KMS-11 (cell line): ENCODE data around the gene H2BW2.
"Not testable (repeated sequence)": the region's sequence is repeated elsewhere in the genome, so short reads cannot be mapped to it uniquely, and the experiment has no call there.

Experiments
- H2AFZ ChIP-seq: fragments of 200-600 bp; sonication (generic); 2 replicates; pipeline ENCODE4 v1.6.1; 2016; ENCODE audit warnings: antibody characterized with exemption, mixed run types, low read depth
- H3K27ac ChIP-seq: fragments of 200-600 bp; sonication (generic); 2 replicates; pipeline ENCODE4 v1.6.1; 2016; ENCODE audit warnings: mild to moderate bottlenecking, mixed run types
- H3K27me3 ChIP-seq: fragments of 200-600 bp; sonication (generic); 2 replicates; pipeline ENCODE4 v1.6.1; 2017; ENCODE audit warnings: mild to moderate bottlenecking, low read depth, mixed run types, moderate library complexity; ENCODE audit not compliant: insufficient read depth
- H3K36me3 ChIP-seq: fragments of 200-600 bp; sonication (generic); 2 replicates; pipeline ENCODE4 v1.6.1; 2017; ENCODE audit warnings: mild to moderate bottlenecking, mixed run types; ENCODE audit not compliant: insufficient read depth
- H3K4me1 ChIP-seq: fragments of 200-600 bp; sonication (generic); 2 replicates; pipeline ENCODE4 v1.6.1; 2016; ENCODE audit warnings: mild to moderate bottlenecking, low read depth, mixed run types; ENCODE audit not compliant: poor library complexity, severe bottlenecking
- H3K4me2 ChIP-seq: fragments of 200-600 bp; sonication (generic); 2 replicates; pipeline ENCODE4 v1.7.0; 2016; ENCODE audit warnings: mild to moderate bottlenecking, mixed run types
- H3K4me3 ChIP-seq: fragments of 200-600 bp; sonication (generic); IDR thresholded peaks from 2 replicates; pipeline ENCODE4 v1.6.1; 2017; ENCODE audit warnings: low read depth, low read length, mixed read lengths; ENCODE audit not compliant: insufficient read depth
- H3K79me2 ChIP-seq: fragments of 200-600 bp; sonication (generic); 2 replicates; pipeline ENCODE4 v1.6.1; 2016; ENCODE audit warnings: low read depth, mixed run types; ENCODE audit not compliant: insufficient read depth
- H3K9ac ChIP-seq: fragments of 200-600 bp; sonication (generic); 2 replicates; pipeline ENCODE4 v1.6.1; 2016; ENCODE audit warnings: mild to moderate bottlenecking, mixed run types
- H4K20me1 ChIP-seq: fragments of 200-600 bp; sonication (generic); 2 replicates; pipeline ENCODE4 v1.6.1; 2016; ENCODE audit warnings: mild to moderate bottlenecking, mixed run types; ENCODE audit not compliant: insufficient read depth
- CTCF ChIP-seq: fragments of 200-600 bp; sonication (generic); conservative IDR thresholded peaks from 2 replicates; pipeline ENCODE4 v1.6.1; 2017; ENCODE audit warnings: low read depth, mild to moderate bottlenecking, antibody characterized with exemption, low read length, moderate library complexity, mixed read lengths

Gene H2BW2

GRCh38 chrX:104047171-104047570, 7.4 kb downstream of the H2BW2 start:
- Histone ChIP-seq H3K4me3 (no peak overlapping the region), H3K27me3 (no peaks in the 10 kb centered on the region), H2AFZ (no peak overlapping the region), H3K4me2 (no peak overlapping the region), H3K27ac (no peak overlapping the region), H3K9ac (no peak overlapping the region), H3K4me1 (no peaks in the 10 kb centered on the region), H3K79me2 (no peaks in the 10 kb centered on the region), H3K36me3 (no peaks in the 10 kb centered on the region), H4K20me1 (no peaks in the 10 kb centered on the region)
- no peak for TF ChIP-seq CTCF

GRCh38 chrX:104054956-104055355, 15.2 kb downstream of the H2BW2 start:
- H3K4me1 ChIP-seq, H3K27ac ChIP-seq, H3K9ac ChIP-seq, H3K4me3 ChIP-seq, H3K36me3 ChIP-seq, H3K27me3 ChIP-seq, H4K20me1 ChIP-seq, H3K79me2 ChIP-seq, H2AFZ ChIP-seq, H3K4me2 ChIP-seq: not testable (repeated sequence)

- not testable (repeated sequence) for H3K27me3 ChIP-seq, H3K36me3 ChIP-seq, H2AFZ ChIP-seq, H3K27ac ChIP-seq, H3K79me2 ChIP-seq, H3K9ac ChIP-seq, H3K4me2 ChIP-seq, H4K20me1 ChIP-seq, H3K4me1 ChIP-seq, H3K4me3 ChIP-seq
Observed at GRCh38 chrX:104062636-104063035, 22.9 kb downstream of the H2BW2 start.

GRCh38 chrX:104075778-104076445, 36.2 kb downstream of the H2BW2 start, which contains the start of gene TMSB15C:
Gene TMSB15C (minus strand): TSS chrX:104076236.
- not testable (repeated sequence) for H3K36me3 ChIP-seq, H3K27me3 ChIP-seq, H3K27ac ChIP-seq, H4K20me1 ChIP-seq, H3K4me1 ChIP-seq, H3K4me2 ChIP-seq, H3K4me3 ChIP-seq, H3K9ac ChIP-seq, H2AFZ ChIP-seq, H3K79me2 ChIP-seq

- not testable (repeated sequence) for H2AFZ ChIP-seq, H4K20me1 ChIP-seq, H3K79me2 ChIP-seq, H3K4me2 ChIP-seq, H3K27me3 ChIP-seq, H3K4me1 ChIP-seq, H3K27ac ChIP-seq, H3K4me3 ChIP-seq, H3K36me3 ChIP-seq, H3K9ac ChIP-seq
Observed at GRCh38 chrX:104077854-104078253, 38.1 kb downstream of the H2BW2 start.

- Histone ChIP-seq H3K9ac (no peak overlapping the region), H3K36me3 (no peaks in the 10 kb centered on the region), H3K4me1 (no peaks in the 10 kb centered on the region), H3K27ac (no peak overlapping the region), H3K27me3 (no peaks in the 10 kb centered on the region), H4K20me1 (no peaks in the 10 kb centered on the region), H2AFZ (no peak overlapping the region), H3K4me2 (no peak overlapping the region), H3K79me2 (no peaks in the 10 kb centered on the region), H3K4me3 (no peak overlapping the region)
- no peak for TF ChIP-seq CTCF
Observed at GRCh38 chrX:104084063-104084462, 44.3 kb downstream of the H2BW2 start.
